ENCODE measurements around the gene SAMD15.

Gene SAMD15

DNA sequence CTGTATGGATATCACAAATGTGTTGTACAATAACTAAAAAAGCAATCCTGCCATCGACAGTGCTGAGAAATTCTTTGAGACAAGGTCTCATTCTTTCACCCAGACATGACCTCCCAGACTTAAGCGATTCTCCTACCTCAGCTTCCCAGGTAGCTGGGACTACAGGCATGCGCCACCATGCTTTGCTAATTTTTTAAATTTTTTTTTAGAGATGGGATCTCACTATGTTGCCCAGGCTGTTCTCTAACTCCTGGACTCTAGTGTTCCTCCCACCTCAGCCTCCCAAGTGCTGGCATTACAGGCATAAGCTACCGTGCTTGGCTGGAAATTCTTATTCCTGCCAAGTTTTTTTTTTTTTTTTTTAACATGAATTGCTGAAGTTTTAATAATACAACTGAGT is 62.7 kb downstream of the SAMD15 start:
- peaks cover 70% of the 10 kb centered on the region for H3K36me3 ChIP-seq (ENCODE audit: insufficient read depth, low read length)
- H3K4me3 ChIP-seq (ENCODE audit: low read length): no peak overlapping the region
- no peak overlapping the region for H2AFZ ChIP-seq (ENCODE audit: low read depth, low read length)
- no peaks in the 10 kb centered on the region for H3K4me1 ChIP-seq (ENCODE audit: insufficient read depth, low read length)
- no peaks in the 10 kb centered on the region for H3K9me3 ChIP-seq (ENCODE audit: low read length)
- H3K27me3 ChIP-seq (ENCODE audit: insufficient read depth, low read length): no peaks in the 10 kb centered on the region
